ENCODE results near the gene RIPPLY1. TPM values are rescaled to one million over a fixed set of nuclear protein-coding genes. Genes with fewer than 3 reads are reported as not detected.

Gene RIPPLY1
- total RNA-seq, 1 experiment from 2014 or later, result not detected

GRCh38 chrX:106951230-106951629 is 48.1 kb upstream of the RIPPLY1 start:
- no peaks in the 10 kb centered on the region for H3K36me3 ChIP-seq (ENCODE audit: insufficient read depth, low read length, poor library complexity, severe bottlenecking)
- no peaks in the 10 kb centered on the region for H3K4me1 ChIP-seq (ENCODE audit: insufficient read depth, low read length, poor library complexity, severe bottlenecking)
- BruUV-seq (replicated peaks), result no TSS peak
- ChIA-PET POLR2A (ENCODE audit: low non-redundant PET) (no interaction called here), CTCF (interaction anchor here (0.6 kb wide), 1 partner anchor 13 kb away, joined by 3 read pairs; no protein-coding TSS in a partner anchor)
- no peak overlapping the region for H3K27ac ChIP-seq (ENCODE audit: low read depth, low read length, poor library complexity, severe bottlenecking)
- DNase-seq (ENCODE audit: low spot score), result no peak
- H3K9me3 ChIP-seq (ENCODE audit: low read depth, low read length, poor library complexity, severe bottlenecking), result no peaks in the 10 kb centered on the region
- no peaks in the 10 kb centered on the region for H3K27me3 ChIP-seq (replicated peaks; ENCODE audit: insufficient read depth, low read depth, low read length, poor library complexity)
- no peak for TF ChIP-seq EZH2 (IDR thresholded peaks at IDR 0.05; ENCODE audit: borderline replicate concordance, low read depth, low read length, poor library complexity, severe bottlenecking)
- no peak for TF ChIP-seq CTCF (conservative IDR thresholded peaks at IDR 0.05; ENCODE audit: low read depth, low read length)
- no peak overlapping the region for H3K4me3 ChIP-seq (ENCODE audit: low read depth, low read length, poor library complexity, severe bottlenecking)
- intact Hi-C loops (cut with micrococcal nuclease; ENCODE audit: unreplicated experiment), result no loop called here

GRCh38 chrX:106950381-106950780 is 47.2 kb upstream of the RIPPLY1 start:
- intact Hi-C loops (cut with micrococcal nuclease; ENCODE audit: unreplicated experiment), result no loop called here
- no peaks in the 10 kb centered on the region for H3K27me3 ChIP-seq (replicated peaks; ENCODE audit: insufficient read depth, low read depth, low read length, poor library complexity)
- TF ChIP-seq CTCF (conservative IDR thresholded peaks at IDR 0.05; ENCODE audit: low read depth, low read length), result no peak
- no peak for TF ChIP-seq EZH2 (IDR thresholded peaks at IDR 0.05; ENCODE audit: borderline replicate concordance, low read depth, low read length, poor library complexity, severe bottlenecking)
- H3K4me1 ChIP-seq (ENCODE audit: insufficient read depth, low read length, poor library complexity, severe bottlenecking), result no peaks in the 10 kb centered on the region
- H3K36me3 ChIP-seq (ENCODE audit: insufficient read depth, low read length, poor library complexity, severe bottlenecking), result no peaks in the 10 kb centered on the region
- BruUV-seq (replicated peaks), result no TSS peak
- no peak for DNase-seq (ENCODE audit: low spot score)
- no peak overlapping the region for H3K4me3 ChIP-seq (ENCODE audit: low read depth, low read length, poor library complexity, severe bottlenecking)
- no peaks in the 10 kb centered on the region for H3K9me3 ChIP-seq (ENCODE audit: low read depth, low read length, poor library complexity, severe bottlenecking)
- CTCF ChIA-PET, result no interaction called here
- POLR2A ChIA-PET (ENCODE audit: low non-redundant PET), result no interaction called here
- no peak overlapping the region for H3K27ac ChIP-seq (ENCODE audit: low read depth, low read length, poor library complexity, severe bottlenecking)

GRCh38 chrX:106949366-106949765 is 46.2 kb upstream of the RIPPLY1 start:
- BruUV-seq (replicated peaks), result no TSS peak
- Histone ChIP-seq H3K9me3 (ENCODE audit: low read depth, low read length, poor library complexity, severe bottlenecking) (no peaks in the 10 kb centered on the region), H3K36me3 (ENCODE audit: insufficient read depth, low read length, poor library complexity, severe bottlenecking) (no peaks in the 10 kb centered on the region), H3K4me1 (ENCODE audit: insufficient read depth, low read length, poor library complexity, severe bottlenecking) (no peaks in the 10 kb centered on the region), H3K27me3 (replicated peaks; ENCODE audit: insufficient read depth, low read depth, low read length, poor library complexity) (no peaks in the 10 kb centered on the region), H3K27ac (ENCODE audit: low read depth, low read length, poor library complexity, severe bottlenecking) (no peak overlapping the region), H3K4me3 (ENCODE audit: low read depth, low read length, poor library complexity, severe bottlenecking) (no peak overlapping the region)
- ChIA-PET CTCF (no interaction called here), POLR2A (ENCODE audit: low non-redundant PET) (no interaction called here)
- TF ChIP-seq EZH2 (IDR thresholded peaks at IDR 0.05; ENCODE audit: borderline replicate concordance, low read depth, low read length, poor library complexity, severe bottlenecking) (no peak), CTCF (conservative IDR thresholded peaks at IDR 0.05; ENCODE audit: low read depth, low read length) (no peak)
- no peak for DNase-seq (ENCODE audit: low spot score)
- intact Hi-C loops (cut with micrococcal nuclease; ENCODE audit: unreplicated experiment), result no loop called here

All from A673 (cell line).